ENCODE data around the gene PRSS21. TPM values are rescaled to one million over a fixed set of nuclear protein-coding genes. Genes with fewer than 3 reads are reported as not detected.

Gene PRSS21
- polyA plus RNA-seq, 1 of the 3 experiments (the other 2 are of a cell fraction): not detected

GRCh38 chr16:2810651-2811050, 6.4 kb upstream of the PRSS21 start (continued):
- TF ChIP-seq SIN3A (IDR thresholded peaks at IDR 0.05; ENCODE audit: borderline replicate concordance, low read depth, low read length) (no peak), USF1 (IDR thresholded peaks at IDR 0.05; ENCODE audit: borderline replicate concordance, low read depth) (no peak), USF2 (IDR thresholded peaks at IDR 0.05; ENCODE audit: borderline replicate concordance, low read depth, low read length) (no peak), FOSL2 (IDR thresholded peaks at IDR 0.05; ENCODE audit: borderline replicate concordance, low read depth) (no peak), NRF1 (IDR thresholded peaks at IDR 0.05; ENCODE audit: low read depth, low read length) (no peak), RFX5 (IDR thresholded peaks at IDR 0.05; ENCODE audit: low read length) (no peak), EP300 (IDR thresholded peaks at IDR 0.05; ENCODE audit: borderline replicate concordance in 1 of 2, low read depth in 1 of 2, low read length in 1 of 2) (no peak), TCF12 (IDR thresholded peaks at IDR 0.05) (no peak), TEAD4 (IDR thresholded peaks at IDR 0.05; ENCODE audit: borderline replicate concordance, insufficient read depth) (no peak)

GRCh38 chr16:2811703-2812471, 5.2 kb upstream of the PRSS21 start:
- TF ChIP-seq NFIC (IDR thresholded peaks at IDR 0.05; ENCODE audit: borderline replicate concordance) (no peak), POLR2AphosphoS5 (IDR thresholded peaks at IDR 0.05; ENCODE audit: low read depth, low read length) (no peak), TEAD4 (IDR thresholded peaks at IDR 0.05; ENCODE audit: borderline replicate concordance, insufficient read depth) (no peak), USF1 (IDR thresholded peaks at IDR 0.05; ENCODE audit: borderline replicate concordance, low read depth) (no peak), SMC3 (IDR thresholded peaks at IDR 0.05; ENCODE audit: low read depth, low read length) (no peak), USF2 (IDR thresholded peaks at IDR 0.05; ENCODE audit: borderline replicate concordance, low read depth, low read length) (no peak), MEF2A (IDR thresholded peaks at IDR 0.05; ENCODE audit: borderline replicate concordance, low read depth) (no peak)
- Histone ChIP-seq H3K9ac (no peak overlapping the region), H3K79me2 (ENCODE audit: insufficient read depth) (no peaks in the 10 kb centered on the region), H2AFZ (ENCODE audit: low read depth) (no peak overlapping the region), H3K9me3 (no peaks in the 10 kb centered on the region), H3K9me2 (no peaks in the 10 kb centered on the region), H3K27me3 (ENCODE audit: insufficient read depth) (no peaks in the 10 kb centered on the region; the same call in 1 of the 2 replicates), H3K4me1 (ENCODE audit: control insufficient read depth in 1 of 2, insufficient read depth in 2 of 2, low read depth in 1 of 2, low read length in 1 of 2) (peaks cover 0 to 3% of the 10 kb centered on the region in 2 experiments; a peak in 1 of 4 replicates), H3K4me2 (no peak overlapping the region), H3K4me3 (ENCODE audit: low read depth in 2 of 2, low read length in 1 of 2) (no peak overlapping the region), H3K27ac (ENCODE audit: low read depth in 2 of 2, low read length in 1 of 2) (no peak overlapping the region), H3K36me3 (replicated peaks in 1 of 2; ENCODE audit: control insufficient read depth in 1 of 2, insufficient read depth in 2 of 2, low read length in 1 of 2) (no peaks in the 10 kb centered on the region), H3F3A (replicated peaks; ENCODE audit: insufficient read depth) (no peaks in the 10 kb centered on the region), H4K20me1 (ENCODE audit: insufficient read depth) (no peaks in the 10 kb centered on the region)
- DNase-seq: no peak
- 66% methylated on average over 12 of the region's 15 CpGs for WGBS (ENCODE audit: low lambda C conversion rate)
- ChIA-PET CTCF (interaction anchor here (0.6 to 2.4 kb wide), 3 partner anchors 11 to 60 kb away, joined by 3 to 10 read pairs (median 8); no protein-coding TSS in a partner anchor), POLR2A (interaction anchor here (0.9 kb wide), 1 partner anchor 60 kb away, joined by 3 read pairs; the partner anchor contains the start of gene SRRM2)
